ENCODE measurements around the gene ZNRF3.

DNA sequence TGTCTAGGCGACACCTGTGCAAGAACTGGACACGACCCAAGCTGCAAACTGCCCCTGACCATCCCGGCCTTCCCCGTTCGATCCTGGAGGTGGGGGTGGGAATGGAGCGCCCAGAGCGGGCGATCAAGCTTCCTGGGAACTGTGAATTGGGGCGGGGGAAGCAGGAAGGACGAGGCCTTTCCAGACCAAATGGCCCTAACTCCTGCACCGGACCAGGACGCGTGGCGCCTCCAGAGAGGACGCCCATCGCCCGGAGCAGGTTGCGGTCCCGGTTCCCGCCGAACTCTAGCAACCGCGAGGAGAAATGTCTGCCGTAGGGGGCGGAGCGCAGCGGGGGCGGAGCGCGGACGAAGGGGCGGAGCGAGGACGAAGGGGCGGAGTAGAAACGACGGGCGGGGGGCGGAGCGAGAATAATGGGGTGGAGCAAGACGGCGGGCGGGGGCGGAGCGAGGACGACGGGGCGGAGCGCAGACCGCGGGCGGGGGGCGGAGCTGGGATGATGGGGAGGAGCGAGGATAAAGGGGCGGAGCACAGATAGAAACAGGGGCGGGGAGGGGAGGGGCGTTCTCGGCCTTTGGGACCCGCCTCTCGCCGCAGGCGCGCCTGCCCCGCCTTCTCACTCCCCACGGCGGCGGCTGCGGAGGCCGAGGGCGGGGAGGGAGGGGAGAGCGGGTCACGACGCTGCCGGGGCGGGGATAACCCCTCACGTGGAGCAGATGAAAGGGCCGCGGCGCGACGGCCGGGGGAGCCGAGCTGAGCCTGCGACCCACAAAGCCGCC lies at the start of gene ZNRF3:
- TF ChIP-seq, protein P1, sequence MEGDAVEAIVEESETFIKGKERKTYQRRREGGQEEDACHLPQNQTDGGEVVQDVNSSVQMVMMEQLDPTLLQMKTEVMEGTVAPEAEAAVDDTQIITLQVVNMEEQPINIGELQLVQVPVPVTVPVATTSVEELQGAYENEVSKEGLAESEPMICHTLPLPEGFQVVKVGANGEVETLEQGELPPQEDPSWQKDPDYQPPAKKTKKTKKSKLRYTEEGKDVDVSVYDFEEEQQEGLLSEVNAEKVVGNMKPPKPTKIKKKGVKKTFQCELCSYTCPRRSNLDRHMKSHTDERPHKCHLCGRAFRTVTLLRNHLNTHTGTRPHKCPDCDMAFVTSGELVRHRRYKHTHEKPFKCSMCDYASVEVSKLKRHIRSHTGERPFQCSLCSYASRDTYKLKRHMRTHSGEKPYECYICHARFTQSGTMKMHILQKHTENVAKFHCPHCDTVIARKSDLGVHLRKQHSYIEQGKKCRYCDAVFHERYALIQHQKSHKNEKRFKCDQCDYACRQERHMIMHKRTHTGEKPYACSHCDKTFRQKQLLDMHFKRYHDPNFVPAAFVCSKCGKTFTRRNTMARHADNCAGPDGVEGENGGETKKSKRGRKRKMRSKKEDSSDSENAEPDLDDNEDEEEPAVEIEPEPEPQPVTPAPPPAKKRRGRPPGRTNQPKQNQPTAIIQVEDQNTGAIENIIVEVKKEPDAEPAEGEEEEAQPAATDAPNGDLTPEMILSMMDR (IDR thresholded peaks at IDR 0.05): no peak
- TF ChIP-seq EP300 (IDR thresholded peaks at IDR 0.05) (no peak), POLR2A (IDR thresholded peaks at IDR 0.05) (peak; percentile 31)
